GM18517 (cell line): ENCODE data around the gene BCL2.
A peak's percentile ranks its signal among the peaks of the same experiment; 100 is the strongest.

Experiments
- ATAC-seq: cut with Tn5 transposase; IDR thresholded peaks from one replicate; pipeline ENCODE4 v1.9.1; 2021; ENCODE audit warnings: mild to moderate bottlenecking, moderate library complexity; ENCODE audit not compliant: unreplicated experiment

The BCL2 gene

DNA sequence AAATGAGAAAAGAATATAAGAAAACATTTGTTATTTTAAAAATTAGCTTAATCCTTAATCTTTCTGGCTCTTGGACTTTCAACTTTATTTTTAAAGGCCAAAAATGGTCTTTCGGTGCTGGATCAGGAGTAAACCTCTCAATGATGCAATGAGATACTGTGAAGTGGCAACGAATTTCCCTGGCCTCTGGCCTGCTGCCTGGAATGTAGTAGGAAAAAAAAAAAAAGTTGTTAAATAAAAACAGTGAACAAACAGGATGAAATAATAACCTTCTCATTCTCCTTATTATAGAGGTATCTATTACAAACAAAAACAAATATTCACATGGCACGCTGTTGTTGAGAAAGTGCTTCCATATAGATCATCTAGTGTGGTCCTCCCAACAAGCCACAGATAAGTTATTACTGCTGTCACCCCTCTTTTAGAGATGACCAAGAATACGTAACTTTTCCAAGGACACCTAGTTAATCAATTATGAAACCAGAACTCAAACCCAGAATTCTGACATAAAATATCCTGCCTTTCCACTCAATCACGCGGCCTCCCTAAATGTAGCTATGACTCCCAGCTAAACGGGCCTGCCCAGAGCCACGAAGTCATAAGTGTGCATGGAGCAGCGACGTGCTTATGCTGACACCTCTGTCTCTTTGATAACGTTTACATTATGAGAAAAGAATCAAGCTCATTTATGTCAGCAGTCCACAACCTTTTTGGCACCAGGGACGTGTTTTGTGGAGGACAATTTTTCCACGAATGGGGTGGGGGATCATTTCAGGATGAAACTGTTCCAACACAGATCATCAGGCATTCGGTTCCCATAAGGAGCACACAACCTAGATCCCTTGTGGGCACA, 170.9 kb downstream of the BCL2 start:
- ATAC-seq: no peak

DNA sequence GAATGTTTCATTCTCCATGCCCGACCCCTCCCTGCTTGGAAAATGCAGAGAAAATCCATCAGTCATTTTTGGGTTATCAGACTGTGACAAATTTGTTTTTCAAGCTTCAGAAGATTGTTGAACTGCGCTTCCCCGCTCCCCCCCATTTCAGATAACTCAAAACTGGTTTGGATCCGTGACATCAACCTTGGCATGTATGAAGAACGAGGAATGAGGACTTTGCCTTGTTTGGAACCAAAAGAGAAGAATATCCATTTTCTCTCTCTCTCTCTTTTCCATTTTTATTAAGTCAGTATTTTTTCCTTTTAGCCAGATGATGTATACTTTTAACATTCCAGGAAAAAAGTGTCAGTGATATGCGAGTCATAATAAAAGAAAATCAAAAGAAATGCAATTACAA, 171.6 kb downstream of the BCL2 start:
- no peak for ATAC-seq

DNA sequence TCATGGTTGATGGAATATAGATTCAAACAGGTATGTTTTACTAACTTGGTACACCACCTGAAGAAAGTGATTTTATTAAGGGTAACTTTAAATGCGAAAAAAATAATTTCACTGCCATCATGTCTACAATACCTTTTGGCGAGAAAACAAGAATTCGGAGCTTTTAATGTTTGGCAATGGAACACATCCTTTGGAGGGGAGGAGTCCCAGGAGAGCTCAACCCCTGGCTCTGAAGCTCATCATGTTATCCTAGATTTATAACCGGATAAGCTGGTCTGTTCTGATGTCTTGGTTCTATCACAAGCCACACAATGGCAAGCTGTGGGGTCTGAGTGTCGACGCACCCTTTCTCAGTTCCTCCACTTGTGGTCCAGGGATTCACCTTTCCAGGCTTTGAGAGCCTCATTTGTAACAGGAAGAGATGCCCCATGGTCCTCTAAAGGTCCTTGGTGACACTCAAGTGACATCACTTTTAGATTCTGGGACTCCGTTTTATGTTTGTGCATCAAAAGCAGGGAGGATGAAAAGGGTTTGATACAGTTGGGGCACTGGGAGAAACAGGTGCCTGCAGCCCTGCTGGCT, 172.7 kb downstream of the BCL2 start:
- no peak for ATAC-seq

DNA sequence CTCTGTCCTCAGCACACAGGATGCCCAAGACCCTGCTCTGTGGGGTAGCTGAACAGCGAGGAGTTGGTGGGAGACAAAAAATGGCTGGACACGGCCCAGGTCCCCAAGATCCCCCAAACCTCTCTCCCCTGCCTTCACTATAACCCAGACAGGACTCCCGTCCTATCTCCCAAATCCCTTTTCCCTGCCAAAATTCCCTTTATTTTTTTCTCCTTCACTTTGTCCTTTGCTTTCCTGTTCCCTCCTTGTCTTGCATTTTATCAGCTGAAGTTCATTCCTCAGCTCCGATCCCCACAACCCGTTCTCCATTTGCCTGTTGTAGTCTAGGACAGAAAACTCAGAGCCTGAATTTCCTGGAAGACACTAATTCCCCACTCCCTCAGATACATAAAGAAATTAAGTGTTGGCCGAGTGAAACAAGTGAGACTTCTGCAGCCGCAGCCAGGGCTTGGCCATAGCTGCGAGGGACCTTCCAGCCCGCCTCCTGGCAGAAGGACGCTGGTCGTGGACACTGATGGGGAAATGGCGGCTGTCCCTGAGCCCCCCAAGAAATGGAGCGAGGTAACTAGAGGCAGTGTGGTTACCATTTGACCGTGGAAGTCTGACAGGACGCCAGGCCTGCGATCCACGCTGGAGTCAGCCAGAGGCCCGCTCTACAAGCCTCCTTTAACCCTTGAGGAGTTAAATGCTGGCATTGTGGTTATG, 173.6 kb downstream of the BCL2 start:
- no peak for ATAC-seq

DNA sequence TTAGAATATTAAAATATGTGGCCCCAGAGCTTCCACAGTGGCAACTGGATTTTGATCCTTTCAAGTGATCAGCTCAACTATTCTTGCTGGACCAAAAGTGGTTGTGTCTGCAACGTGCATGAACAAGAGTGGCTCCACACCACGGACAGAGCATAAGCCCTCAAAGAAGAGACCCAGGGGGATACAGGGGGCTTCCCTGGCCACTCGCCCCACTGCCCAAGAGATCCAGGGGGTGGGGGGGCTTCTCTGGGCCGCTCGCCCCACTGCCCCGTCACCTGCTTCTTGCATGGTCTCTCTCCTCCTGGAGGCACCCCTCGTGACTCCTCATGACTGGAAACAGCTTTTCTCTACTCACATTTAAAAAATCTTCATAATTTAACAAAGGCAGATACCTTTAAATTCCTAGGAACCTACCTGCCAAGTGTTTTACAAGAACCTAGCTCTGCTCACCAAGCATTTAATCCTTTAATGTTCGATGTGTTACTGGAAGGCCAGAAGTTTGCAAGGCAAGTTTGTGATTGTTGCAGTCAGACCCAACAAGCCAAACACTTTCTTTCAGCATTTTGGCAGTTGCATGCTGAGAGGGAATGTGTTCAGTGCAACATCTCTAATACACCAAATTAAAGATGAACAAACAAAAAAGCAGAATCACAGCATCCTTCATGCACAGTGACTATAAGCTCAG, 174.3 kb downstream of the BCL2 start:
- no peak for ATAC-seq

DNA sequence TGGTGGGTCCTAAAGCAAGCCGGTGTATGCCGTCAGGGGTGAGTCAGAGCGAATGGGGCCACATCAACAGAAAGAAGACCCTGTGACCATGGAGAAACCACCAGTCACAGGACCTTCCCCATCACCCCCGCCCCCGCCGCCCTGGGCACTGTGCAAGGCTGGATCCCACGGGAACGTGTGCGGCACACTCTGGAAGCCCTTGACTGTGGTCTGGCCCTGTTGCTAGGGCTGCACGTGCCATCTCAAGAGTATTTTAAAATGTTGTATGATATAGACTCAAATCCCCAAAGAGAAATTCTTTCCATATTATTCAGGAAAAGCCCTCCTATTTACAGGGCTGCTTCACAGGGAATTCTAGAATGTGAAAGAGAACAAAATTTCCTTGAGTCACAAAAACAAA, 174.8 kb downstream of the BCL2 start:
- no peak for ATAC-seq

DNA sequence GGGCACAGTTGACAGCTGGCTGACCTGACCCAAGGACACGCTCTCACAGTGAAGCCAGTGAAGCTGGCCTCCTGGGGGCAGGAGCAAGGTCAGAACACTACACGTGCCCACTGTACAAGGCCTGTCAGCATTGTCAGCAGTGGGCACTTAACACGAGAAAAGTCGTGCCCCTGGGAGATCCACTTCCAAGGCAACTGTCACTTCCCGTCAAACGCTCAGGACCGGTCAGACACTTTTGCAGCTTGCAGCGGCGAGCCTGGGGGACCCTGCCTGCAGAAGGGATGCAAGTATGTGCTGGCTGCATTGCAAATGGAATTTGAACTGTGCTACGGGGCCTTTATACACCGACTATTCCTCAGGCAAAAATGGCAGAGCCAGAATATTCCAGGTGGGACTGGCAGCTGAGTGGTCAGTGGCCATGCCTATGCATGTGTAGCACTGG, 176.2 kb downstream of the BCL2 start:
- no peak for ATAC-seq

DNA sequence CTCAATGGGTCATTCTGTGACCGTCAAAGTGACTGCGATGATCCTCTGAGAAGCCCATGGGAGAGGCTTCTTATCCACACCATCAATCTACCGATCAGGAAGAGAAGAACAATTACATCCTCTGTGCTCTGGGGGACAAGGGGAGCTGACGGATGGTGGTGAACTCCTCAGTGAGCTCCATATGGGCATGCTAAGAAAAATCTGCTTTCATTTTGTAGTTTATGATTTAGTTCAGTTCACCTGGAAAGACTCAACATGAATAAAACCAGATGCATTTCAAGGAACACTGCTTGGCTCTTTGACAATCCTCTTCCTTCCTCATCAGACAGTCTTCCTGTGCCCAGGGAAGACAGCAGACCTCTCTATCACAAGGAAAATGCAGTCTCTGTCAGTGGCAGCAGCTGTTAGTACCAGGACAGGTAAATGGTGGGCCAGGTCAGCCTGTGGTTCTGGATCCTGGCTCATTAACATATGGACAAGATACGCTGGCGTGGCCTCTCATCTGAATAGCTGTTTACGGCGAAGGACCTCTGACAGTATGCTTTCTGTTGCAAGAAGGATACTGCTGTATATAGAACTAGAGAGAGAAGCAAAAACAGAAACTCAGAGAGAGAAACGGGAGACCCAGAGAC, 176.9 kb downstream of the BCL2 start:
- ATAC-seq: no peak

DNA sequence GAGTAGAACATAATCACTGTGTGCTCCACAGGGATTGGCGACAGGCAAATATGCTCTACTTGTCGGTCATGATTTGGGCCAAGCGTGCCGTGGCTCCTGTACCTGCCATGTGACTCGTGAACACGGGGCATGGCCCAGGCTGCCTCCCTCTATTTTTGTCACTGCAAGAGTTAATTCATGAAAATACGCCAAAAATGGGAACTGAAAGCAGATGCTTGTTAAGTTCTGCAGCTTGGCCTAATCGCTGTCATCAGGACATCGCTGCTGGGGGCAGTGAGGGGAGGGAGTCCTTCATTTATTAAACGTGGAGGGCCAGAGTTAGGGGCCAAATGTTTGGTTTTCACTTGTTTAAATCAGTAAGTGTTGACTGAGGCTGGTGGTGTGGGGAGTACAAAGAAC, 177.8 kb downstream of the BCL2 start:
- peak; percentile 48 for ATAC-seq

DNA sequence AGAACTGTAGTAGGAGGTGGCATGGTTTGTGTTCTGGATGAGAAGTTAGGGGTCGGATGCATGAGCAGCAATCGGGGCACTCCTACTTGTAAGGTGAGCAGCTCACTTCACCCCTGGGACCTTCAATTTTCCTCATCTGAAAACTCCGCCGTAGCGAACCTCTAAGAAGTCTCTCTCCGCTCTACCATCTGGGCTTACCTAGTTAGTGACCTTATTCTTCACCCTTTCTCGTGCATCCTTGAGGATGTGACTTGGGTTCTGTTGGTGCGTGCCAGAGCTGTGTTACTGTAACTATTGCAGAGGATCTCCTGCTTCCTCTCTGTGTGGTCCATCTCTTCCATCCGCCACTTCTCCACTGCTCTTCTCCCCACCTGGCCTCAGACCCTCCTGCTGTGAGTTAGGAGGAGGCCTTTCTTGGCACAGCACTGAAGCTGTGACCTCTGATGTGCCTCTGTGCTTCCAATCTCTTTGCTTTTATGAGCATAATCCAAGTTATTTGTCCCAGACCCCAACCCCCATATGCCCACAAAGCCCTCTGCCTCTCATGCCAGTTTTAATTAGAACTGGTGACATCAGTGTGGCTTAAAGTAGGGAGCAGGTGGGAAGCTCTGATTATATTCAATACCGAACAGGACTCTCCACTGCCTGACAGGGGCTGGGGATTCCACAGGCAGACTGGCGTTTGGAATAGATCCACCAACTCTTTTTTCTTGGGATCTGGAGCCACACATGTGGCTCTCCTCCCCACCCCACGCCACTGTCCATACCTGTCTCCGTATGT, 178.4 kb downstream of the BCL2 start:
- no peak for ATAC-seq

DNA sequence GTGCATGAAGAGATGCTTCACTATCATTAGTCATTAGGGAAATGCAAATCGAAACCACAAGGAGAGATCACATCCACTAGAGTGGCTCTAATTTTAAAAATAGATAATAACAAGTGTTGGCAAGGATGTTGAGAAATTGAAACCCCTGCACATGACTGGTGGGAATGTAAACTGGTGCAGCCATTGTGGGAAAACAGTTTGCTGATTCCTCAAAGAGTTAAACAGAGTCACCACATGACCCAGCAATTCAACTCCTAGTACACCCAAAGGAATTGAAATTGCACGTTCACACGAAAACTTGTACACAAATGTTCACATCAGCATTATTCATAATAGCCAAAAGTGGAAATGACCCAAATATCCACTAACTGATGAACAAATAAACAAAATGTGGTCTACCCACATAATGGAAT, 179.5 kb downstream of the BCL2 start:
- ATAC-seq: no peak

DNA sequence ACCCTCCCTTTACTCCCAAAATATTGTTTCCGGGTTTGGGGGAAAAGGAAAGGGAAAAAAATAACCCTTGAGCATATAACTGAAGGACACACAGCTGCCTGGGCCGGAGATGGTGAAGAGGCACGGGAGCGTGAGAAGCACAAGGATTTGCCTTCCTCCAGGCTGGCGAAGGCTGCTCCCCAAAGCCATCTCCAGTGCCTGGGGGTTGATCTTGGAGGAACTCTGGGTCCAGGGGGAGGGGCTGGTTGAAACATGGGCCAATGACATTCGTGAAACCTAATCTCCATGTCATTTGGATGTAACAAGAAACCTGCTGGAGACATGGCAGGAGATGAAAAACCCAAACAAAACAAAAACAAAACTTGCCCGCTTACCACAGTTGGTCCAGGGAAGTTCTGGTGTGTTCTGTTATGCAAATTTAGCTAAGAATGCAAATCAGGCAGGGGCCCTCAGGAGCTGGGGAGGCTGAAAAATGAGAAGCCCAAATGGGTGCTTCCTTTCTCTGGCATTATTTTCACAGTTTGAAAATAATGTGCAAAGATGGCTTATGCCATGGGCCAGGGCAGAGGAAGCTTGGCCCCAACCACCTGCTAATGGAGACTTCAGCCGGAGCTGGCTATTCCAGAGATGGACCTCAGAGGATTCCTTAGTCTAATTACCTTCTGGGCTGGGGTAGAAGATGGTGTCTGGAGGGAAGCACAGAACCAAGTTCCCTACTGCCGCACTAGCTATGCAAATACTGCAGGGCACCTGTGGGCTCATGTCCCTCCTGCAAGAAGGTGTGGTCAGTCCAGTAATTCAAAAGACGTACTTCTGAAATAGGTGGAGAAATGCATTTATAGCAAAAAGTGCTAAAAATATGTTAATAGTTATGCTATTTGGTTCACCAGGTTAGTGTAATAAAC, 180.9 kb downstream of the BCL2 start:
- peak; percentile 57 for ATAC-seq

DNA sequence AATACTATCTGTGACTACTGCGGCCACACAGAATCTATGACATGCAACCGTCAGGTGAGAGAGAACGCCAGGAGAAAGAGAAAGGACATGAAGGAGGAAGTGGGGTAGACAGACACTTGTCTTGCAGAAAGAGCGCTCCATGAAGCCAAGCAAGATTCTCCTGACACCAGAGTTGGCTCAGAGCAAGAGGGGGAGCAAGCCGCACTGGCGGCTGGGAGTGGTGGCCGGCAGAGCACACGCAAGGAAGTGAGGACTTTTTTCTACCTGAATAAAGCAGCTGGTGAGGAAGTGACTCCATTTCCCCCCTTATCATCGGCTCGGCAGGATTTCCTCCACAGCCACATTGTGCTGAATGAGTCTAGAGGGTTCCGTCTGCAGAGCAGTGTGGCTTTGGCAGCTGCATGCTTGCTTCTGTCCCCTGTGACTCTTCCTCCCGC, 181.6 kb downstream of the BCL2 start:
- peak; percentile 20 for ATAC-seq

DNA sequence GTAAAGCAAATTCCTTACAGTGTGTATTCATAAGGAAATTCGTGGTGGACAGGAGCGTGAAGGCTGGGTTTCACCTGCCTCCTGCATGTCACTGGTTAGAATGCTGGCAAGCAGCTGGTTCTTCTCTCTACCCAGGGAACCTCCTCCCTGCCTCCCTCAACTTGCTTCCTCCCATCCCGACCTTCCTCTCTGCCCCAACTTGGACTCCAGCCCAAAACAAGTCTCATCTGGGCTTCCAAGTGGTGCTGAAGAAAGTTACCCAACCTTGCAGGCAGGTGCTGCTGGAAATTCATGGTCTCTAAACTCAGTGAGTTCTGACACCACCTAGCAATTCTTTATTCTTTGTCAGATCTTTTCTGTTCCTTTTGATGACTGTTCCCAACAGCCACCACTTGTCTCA, 184.5 kb downstream of the BCL2 start:
- ATAC-seq: no peak

DNA sequence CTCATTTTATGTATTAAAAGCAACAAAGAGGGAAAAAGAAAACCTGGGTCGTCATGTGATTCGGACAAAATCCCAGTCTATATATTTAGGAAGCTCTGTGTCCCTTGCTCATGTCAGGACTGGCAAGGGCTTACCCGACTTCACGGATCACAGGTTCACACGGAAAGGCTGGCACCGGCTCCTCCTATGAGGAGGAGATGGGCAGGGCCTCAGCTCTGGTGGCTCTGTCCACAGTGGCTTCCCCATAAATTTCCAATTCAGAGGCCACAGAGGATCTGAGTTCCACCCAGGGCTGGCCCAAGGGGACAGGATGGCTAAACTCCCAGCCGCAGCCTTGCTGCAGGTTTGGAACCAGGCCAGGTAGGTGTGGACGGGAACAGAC, 186.8 kb downstream of the BCL2 start:
- ATAC-seq: no peak

DNA sequence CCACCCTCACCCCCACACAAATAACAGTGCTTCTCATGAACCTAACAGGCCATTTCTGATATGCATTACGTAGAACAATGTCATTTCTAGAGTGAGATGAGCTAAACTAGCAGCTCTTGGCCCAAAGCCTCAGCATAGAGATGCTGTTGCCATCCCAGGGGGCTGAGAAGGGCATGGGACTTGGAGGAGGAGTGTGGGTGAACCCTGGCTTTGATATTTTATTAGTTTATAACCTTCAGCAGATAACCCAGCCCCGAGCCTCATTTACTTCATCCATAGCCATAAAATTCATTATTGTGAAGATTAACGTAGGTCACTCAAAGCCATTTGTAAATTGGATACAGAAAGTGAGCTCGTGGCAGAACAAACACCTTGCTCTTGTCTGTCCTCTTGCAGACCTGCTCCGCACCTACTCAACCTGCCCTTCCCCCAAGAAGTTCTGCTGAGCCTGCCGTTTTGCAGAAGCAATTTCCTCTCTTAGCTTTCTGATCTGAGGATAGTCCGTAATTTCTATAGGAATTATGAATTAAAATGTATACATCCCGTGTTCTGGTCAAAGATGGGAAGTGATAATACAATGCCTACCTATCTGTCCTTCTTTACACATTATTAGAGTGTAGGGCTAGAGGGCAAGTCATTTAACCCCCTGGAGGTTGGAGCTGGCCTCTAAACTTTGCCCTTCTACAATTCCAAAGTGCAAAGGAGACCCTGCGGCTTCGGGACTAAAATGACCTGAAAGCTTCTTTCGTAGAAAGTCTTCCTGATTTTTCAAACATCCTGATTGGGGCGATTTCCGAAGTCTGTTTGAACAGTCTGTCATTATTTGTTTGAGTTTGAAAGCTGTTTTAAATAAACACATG, 187.4 kb downstream of the BCL2 start:
- ATAC-seq: no peak

DNA sequence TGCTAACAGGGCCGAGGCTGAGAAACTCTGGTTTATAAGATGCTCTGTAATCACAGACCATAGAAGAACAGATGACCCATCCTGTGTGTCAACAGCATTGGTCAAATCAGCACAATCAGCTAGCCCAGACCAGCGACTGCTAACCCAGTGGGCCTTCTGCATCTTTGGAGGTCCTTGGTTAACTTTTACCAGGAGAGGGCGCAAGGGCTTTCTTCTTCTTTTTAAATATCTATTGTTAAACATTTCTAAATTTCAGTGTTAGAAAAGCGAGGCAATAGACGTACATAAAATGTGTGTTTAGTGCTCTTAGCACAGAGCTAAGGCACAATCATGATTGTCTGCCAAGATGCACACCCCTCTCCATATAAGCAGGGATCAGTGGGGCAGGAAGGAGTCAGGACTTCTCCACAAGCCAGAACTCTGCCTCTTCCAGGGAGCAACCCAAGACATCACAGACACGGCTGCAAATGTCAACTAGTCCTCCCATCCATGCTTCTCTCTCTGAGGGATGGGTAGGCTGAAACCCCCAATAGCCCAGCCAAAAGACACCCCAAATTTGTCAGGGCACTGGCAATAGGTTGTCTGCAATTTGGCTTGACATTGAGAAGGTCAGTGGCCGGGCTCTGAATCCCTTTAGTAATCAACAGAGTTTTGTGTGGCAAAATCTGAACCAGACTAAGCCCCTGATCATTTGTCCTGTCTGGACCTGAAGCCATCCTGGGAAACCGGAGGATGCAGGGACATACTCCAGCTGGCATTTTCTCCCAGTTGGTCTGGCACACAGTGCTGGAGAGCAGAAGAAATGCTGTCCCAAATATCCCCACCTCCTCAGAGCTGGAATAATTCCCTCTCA, 188.2 kb downstream of the BCL2 start:
- peak; percentile 45 for ATAC-seq
